Small intestine (tissue), 7 donors: ENCODE results near the gene ISLR2. TPM values are rescaled to one million over a fixed set of nuclear protein-coding genes. Genes with fewer than 3 reads are reported as not detected.

Experiments
- DNase-seq, 2 donors: peaks; one replicate each; pipeline versions ENCODE4 v3.0.0 to v3.0.0-alpha.2; 2013
- FAIRE-seq: peaks from 2 replicates; lab custom pipeline; 2012; peaks lifted over from hg19 to GRCh38; lab: Jason Lieb, UNC
- H3K27ac ChIP-seq, 3 donors: one replicate each; pipeline ENCODE4 v1.5.1; 2013; ENCODE audit warnings: low read length in 2 of 3, mild to moderate bottlenecking in 2 of 3, control low read depth in 1 of 3, inconsistent platforms in 1 of 3, low read depth in 1 of 3, moderate library complexity in 1 of 3
- H3K27me3 ChIP-seq, 3 donors: one replicate each; pipeline ENCODE4 v1.6.1; 2013; ENCODE audit warnings: low read length in 3 of 3, inconsistent platforms in 1 of 3; ENCODE audit not compliant: control insufficient read depth in 3 of 3, insufficient read depth in 3 of 3
- H3K36me3 ChIP-seq, 3 donors: one replicate each; pipeline ENCODE4 v1.6.1; 2013; ENCODE audit warnings: low read length in 3 of 3, inconsistent platforms in 1 of 3, low read depth in 1 of 3, mild to moderate bottlenecking in 1 of 3, moderate library complexity in 1 of 3; ENCODE audit not compliant: control insufficient read depth in 3 of 3, insufficient read depth in 2 of 3
- H3K4me1 ChIP-seq, 3 donors: one replicate each; pipeline ENCODE4 v1.6.1; 2013; ENCODE audit warnings: low read length in 2 of 3, inconsistent platforms in 1 of 3, low read depth in 1 of 3, mild to moderate bottlenecking in 1 of 3, moderate library complexity in 1 of 3; ENCODE audit not compliant: control insufficient read depth in 3 of 3, insufficient read depth in 2 of 3
- H3K4me3 ChIP-seq, 3 donors: one replicate each; pipeline ENCODE4 v1.5.1; 2013; ENCODE audit warnings: low read length in 3 of 3, control low read depth in 1 of 3, inconsistent platforms in 1 of 3, low read depth in 1 of 3, mild to moderate bottlenecking in 1 of 3, moderate library complexity in 1 of 3
- H3K9me3 ChIP-seq, 2 donors: one replicate each; pipeline ENCODE4 v1.6.1; 2013; ENCODE audit warnings: low read depth in 1 of 2, low read length in 1 of 2; ENCODE audit not compliant: control insufficient read depth in 2 of 2, insufficient read depth in 1 of 2
- WGBS, 3 donors: extraction: QIAGEN DNeasy Blood & Tissue Kit; methylation state at CpG; one replicate each; pipeline ENCODE4 v1.1.7; 2013; 5-methylcytosine and 5-hydroxymethylcytosine counted together
- polyA plus RNA-seq, 4 donors: library from polyadenylated mRNA; stranded (reverse) in 3 of 4; unstranded in 1 of 4; fragments of 200-250 nt in 3 of 4; fragments of 120-200 nt in 1 of 4; gene quantifications; one replicate each; pipeline versions ENCODE4 v1.2.1 to v1.2.3, GENCODE V29; 2013
- donor health status: healthy with polysubstance abuse.
- donor health status: control.
- donor health status: control.
- donor health status: Bipolar disorder and iron deficiency.
- donor health status: healthy.

The ISLR2 gene
- polyA plus RNA-seq, 4 donors = 0.54 to 5.7 (median 1.1) TPM; not detected in 1

GRCh38 chr15:74182131-74182530 is 51.7 kb downstream of the ISLR2 start:
- FAIRE-seq = no peak
- WGBS, 3 donors = 83 to 91% (median 85%) methylated on average over 8 of the region's 8 CpGs
- Histone ChIP-seq H3K4me1 (no peaks in the 10 kb centered on the region), H3K9me3 (no peaks in the 10 kb centered on the region), H3K4me3 (no peak overlapping the region), H3K27ac (no peak overlapping the region), H3K27me3 (no peaks in the 10 kb centered on the region), H3K36me3 (peaks cover 0 to 10% (median 0%) of the 10 kb centered on the region in 3 donors)
- no peak for DNase-seq

GRCh38 chr15:74184582-74185091 is 54.3 kb downstream of the ISLR2 start:
- 74 to 85% (median 77%) methylated on average over 12 of the region's 12 CpGs for WGBS, 3 donors
- H3K9me3 ChIP-seq = no peaks in the 10 kb centered on the region
- no peak overlapping the region for H3K27ac ChIP-seq
- no peaks in the 10 kb centered on the region for H3K4me1 ChIP-seq
- no peaks in the 10 kb centered on the region for H3K27me3 ChIP-seq
- FAIRE-seq (no peak), DNase-seq (no peak)
- no peak overlapping the region for H3K4me3 ChIP-seq
- peaks cover 0 to 10% (median 0%) of the 10 kb centered on the region in 3 donors for H3K36me3 ChIP-seq

GRCh38 chr15:74185710-74186348 is 55.4 kb downstream of the ISLR2 start:
- no peak for FAIRE-seq
- Histone ChIP-seq H3K27ac (no peak overlapping the region), H3K9me3 (no peaks in the 10 kb centered on the region), H3K4me3 (no peak overlapping the region), H3K27me3 (no peaks in the 10 kb centered on the region), H3K36me3 (peaks cover 0 to 7% (median 0%) of the 10 kb centered on the region in 3 donors), H3K4me1 (no peaks in the 10 kb centered on the region)
- DNase-seq = no peak
- 58 to 70% (median 60%) methylated on average over 8 of the region's 8 CpGs for WGBS, 3 donors

Other genes starting within 250 kb of the ISLR2 start
- gene LOXL1, start 204.1 kb upstream of the ISLR2 start, polyA plus RNA-seq = 1 to 10 TPM; 2.2 to 7.2 (median 4.9) TPM
- gene STOML1, start 138.3 kb upstream of the ISLR2 start, polyA plus RNA-seq = 10 to 100 TPM in 1 of 4 donors, 1 to 10 TPM in 3; 7.8 to 22.1 (median 8.7) TPM
- 10 to 100 TPM; 16.5 to 31.1 (median 26.1) TPM for gene PML, start 135.9 kb upstream of the ISLR2 start, polyA plus RNA-seq
- gene GOLGA6A, start 48.0 kb upstream of the ISLR2 start, polyA plus RNA-seq = under 1 TPM in 2 of 4 donors, not detected in 2; 0.01 to 0.12 TPM
- gene ISLR, start 43.1 kb downstream of the ISLR2 start, polyA plus RNA-seq = 10 to 100 TPM in 2 of 4 donors, 1 to 10 TPM in 1, under 1 TPM in 1; 0.45 to 10.5 (median 5.6) TPM
- 1 to 10 TPM in 1 of 4 donors, under 1 TPM in 1, not detected in 2; 0.27 to 8.4 TPM for gene STRA6, start 72.2 kb downstream of the ISLR2 start, polyA plus RNA-seq
- 1 to 10 TPM in 1 of 4 donors, under 1 TPM in 1, not detected in 2; 0.01 to 1.1 TPM for gene CCDC33, start 105.7 kb downstream of the ISLR2 start, polyA plus RNA-seq
- gene CYP11A1, start 237.1 kb downstream of the ISLR2 start, polyA plus RNA-seq = 1 to 10 TPM in 1 of 4 donors, under 1 TPM in 3; 0.54 to 2.7 (median 0.73) TPM